ENCODE results near the gene RIPK1. TPM values are rescaled to one million over a fixed set of nuclear protein-coding genes. Genes with fewer than 3 reads are reported as not detected.
"Not testable (repeated sequence)": the region's sequence is repeated elsewhere in the genome, so short reads cannot be mapped to it uniquely, and the experiment has no call there.

RIPK1 gene
- total RNA-seq (ENCODE audit: low replicate concordance) = 4.6 and 4.9 TPM in 2 replicates

DNA sequence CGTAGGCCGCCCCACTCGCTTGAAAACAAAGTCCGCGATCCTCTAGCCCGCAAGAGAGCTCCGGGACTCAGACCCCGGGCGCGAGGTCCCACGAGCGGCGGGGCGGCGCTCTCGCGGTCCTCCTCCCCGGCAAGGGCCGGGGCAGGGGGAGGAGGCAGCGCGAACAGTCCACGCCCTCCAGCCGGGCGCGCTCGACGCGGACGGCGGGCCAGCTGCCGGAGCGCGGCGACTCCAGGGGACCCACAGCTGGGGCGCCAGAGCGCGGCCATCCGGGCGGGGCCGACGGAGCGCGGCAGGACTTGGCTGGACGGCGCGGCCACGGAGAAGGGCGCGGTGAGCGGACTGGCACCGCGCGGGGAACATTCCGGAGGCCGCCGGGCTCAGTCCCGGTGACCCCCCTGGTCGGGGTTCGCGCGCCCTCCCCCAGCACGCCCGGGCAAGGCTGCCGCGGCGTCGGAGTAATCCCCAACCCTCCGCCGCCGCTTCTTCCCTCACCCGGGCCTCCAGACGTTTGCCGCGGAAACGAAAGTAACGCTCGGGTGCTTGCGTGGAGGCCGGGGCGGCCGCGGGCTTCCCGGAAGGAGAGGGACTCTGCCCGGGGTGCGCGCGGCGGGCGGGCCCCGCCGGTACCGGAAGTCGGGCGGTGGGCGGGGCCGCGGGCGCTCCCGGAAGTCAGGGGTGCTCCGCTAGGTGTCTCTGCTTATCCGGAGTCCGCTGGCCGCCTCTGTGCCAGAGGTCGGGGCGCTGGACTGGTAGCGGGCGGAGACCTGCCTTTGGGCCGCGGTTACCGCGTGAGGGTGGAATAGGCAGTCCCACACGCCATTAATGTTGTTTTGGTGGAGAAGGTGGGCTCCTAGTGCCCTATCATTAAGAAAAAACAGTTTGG is at the start of gene RIPK1:
TSS of gene RIPK1 (plus strand) at position 166 of the 886 bp plus-strand sequence. CDS start 8,330 bp downstream, outside the sequence.
- H3K36me3 Mint-ChIP-seq = peaks cover 9% of the 10 kb centered on the region

DNA sequence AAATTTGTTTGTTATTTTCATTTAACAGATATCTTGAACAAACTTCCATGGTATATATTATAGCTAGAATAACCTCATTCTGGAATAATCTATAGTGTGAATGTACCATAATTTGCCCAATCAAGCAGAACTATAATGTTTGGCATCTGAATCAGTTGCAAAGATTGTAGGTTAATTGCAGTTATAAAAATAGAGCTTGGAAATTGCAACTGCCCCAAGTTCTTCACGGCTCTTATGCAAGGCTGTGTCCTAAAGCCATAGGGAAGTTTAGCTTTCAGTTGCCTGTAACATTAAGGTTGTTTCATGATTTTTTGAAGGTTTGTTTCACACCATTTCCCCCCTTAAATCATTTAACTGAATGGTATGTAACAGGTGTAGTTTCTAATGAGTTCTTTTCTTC is 49.2 kb upstream of the RIPK1 start:
- no peak overlapping the region for H3K27ac ChIP-seq
- Mint-ChIP-seq H3K9me3 (peaks cover 7% of the 10 kb centered on the region), H3K4me3 (no peak overlapping the region)

More for the DNA sequence above, at the start of gene RIPK1:
- Histone ChIP-seq H3K27me3 (peaks cover 18% of the 10 kb centered on the region), H3K36me3 (no peaks in the 10 kb centered on the region), H3K4me3 (peak within 1 kb of the TSS; percentile 83), H3K4me2 (peak within 1 kb of the TSS; percentile 73), H3K9ac (peak within 1 kb of the TSS; percentile 16), H3K27ac (peak within 1 kb of the TSS; percentile 71), H3F3A (ENCODE audit: low read depth) (peaks cover 45% of the 10 kb centered on the region), H4K20me1 (ENCODE audit: low read depth) (no peaks in the 10 kb centered on the region), H2AFZ (replicated peaks) (peak within 1 kb of the TSS; percentile 89), H3K79me2 (ENCODE audit: low read depth) (peaks cover 39% of the 10 kb centered on the region), H3K9me3 (ENCODE audit: low read depth) (peaks cover 6% of the 10 kb centered on the region), H3K4me1 (peaks cover 3% of the 10 kb centered on the region)
- Mint-ChIP-seq H3K9me3 (peaks cover 23% of the 10 kb centered on the region), H3K27me3 (ENCODE audit: insufficient read depth, low read depth) (peaks cover 10% of the 10 kb centered on the region), H3K27ac (peak within 1 kb of the TSS; percentile 95), H3K4me1 (peaks cover 19% of the 10 kb centered on the region), H3K4me3 (peak within 1 kb of the TSS; percentile 94)
- DNase-seq (ENCODE audit: low spot score) = peak; percentile 91
- TF ChIP-seq, protein P1, sequence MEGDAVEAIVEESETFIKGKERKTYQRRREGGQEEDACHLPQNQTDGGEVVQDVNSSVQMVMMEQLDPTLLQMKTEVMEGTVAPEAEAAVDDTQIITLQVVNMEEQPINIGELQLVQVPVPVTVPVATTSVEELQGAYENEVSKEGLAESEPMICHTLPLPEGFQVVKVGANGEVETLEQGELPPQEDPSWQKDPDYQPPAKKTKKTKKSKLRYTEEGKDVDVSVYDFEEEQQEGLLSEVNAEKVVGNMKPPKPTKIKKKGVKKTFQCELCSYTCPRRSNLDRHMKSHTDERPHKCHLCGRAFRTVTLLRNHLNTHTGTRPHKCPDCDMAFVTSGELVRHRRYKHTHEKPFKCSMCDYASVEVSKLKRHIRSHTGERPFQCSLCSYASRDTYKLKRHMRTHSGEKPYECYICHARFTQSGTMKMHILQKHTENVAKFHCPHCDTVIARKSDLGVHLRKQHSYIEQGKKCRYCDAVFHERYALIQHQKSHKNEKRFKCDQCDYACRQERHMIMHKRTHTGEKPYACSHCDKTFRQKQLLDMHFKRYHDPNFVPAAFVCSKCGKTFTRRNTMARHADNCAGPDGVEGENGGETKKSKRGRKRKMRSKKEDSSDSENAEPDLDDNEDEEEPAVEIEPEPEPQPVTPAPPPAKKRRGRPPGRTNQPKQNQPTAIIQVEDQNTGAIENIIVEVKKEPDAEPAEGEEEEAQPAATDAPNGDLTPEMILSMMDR (IDR thresholded peaks at IDR 0.05) = peak; percentile 23
- TF ChIP-seq EZH2 (IDR thresholded peaks at IDR 0.05) = peak; percentile 36
- TF ChIP-seq EZH2phosphoT487 (IDR thresholded peaks at IDR 0.05) = no peak

DNA sequence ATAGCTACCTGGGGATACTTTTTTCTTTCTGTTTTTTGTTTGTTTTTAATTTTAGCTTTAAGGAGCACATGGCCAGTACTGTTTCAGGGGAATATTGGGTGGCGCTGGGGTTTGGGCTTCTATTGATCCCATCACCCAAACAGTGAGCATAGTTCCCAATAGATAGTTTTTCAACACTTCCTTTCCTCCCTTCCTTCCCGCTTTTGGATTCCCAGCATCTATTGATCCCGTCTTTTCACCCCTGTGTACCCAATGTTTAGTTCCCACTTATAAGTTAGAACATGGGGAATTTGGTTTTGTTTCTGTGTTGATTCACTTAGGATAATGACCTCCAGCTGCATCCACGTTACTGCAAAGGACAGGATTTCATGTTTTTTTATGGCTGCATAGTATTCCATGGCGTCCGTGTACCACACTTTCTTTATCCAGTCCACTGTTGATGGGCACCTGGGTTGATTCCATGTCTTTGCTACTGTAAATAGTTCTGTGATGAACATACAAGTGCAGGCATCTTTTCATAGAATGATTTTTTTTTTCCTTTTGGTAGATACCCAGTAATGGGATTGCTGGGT is 48.5 kb upstream of the RIPK1 start:
- H3K9me3 ChIP-seq (ENCODE audit: low read depth) = no peaks in the 10 kb centered on the region
- no peaks in the 10 kb centered on the region for H3K36me3 ChIP-seq
- H3F3A ChIP-seq (ENCODE audit: low read depth) = peaks cover 9% of the 10 kb centered on the region
- H3K27me3 ChIP-seq = peaks cover 8% of the 10 kb centered on the region
- H3K4me2 ChIP-seq = no peak overlapping the region
- H3K27ac Mint-ChIP-seq = no peak overlapping the region
- no peaks in the 10 kb centered on the region for H3K79me2 ChIP-seq (ENCODE audit: low read depth)
- H3K9ac ChIP-seq = no peak overlapping the region
- H3K27me3 Mint-ChIP-seq (ENCODE audit: insufficient read depth, low read depth) = peaks cover 3% of the 10 kb centered on the region
- H3K27ac ChIP-seq = no peak overlapping the region
- H4K20me1 ChIP-seq (ENCODE audit: low read depth) = no peaks in the 10 kb centered on the region
- H2AFZ ChIP-seq (replicated peaks) = no peak overlapping the region
- peaks cover 16% of the 10 kb centered on the region for H3K4me1 Mint-ChIP-seq
- peaks cover 16% of the 10 kb centered on the region for H3K4me1 ChIP-seq
- peaks cover 7% of the 10 kb centered on the region for H3K9me3 Mint-ChIP-seq
- H3K36me3 Mint-ChIP-seq = peaks cover 41% of the 10 kb centered on the region
- no peak for DNase-seq (ENCODE audit: low spot score)
- no peak overlapping the region for H3K4me3 ChIP-seq
- TF ChIP-seq EZH2phosphoT487 (IDR thresholded peaks at IDR 0.05) (no peak), EZH2 (IDR thresholded peaks at IDR 0.05) (no peak)
- TF ChIP-seq, protein P1 (IDR thresholded peaks at IDR 0.05) = no peak
- H3K4me3 Mint-ChIP-seq = no peak overlapping the region

More for the DNA sequence above, 49.2 kb upstream of the RIPK1 start:
- H3K4me2 ChIP-seq = no peak overlapping the region
- H3K4me3 ChIP-seq = no peak overlapping the region
- no peaks in the 10 kb centered on the region for H3K9me3 ChIP-seq (ENCODE audit: low read depth)
- no peaks in the 10 kb centered on the region for H3K36me3 ChIP-seq
- H2AFZ ChIP-seq (replicated peaks) = no peak overlapping the region
- H3K27me3 ChIP-seq = peaks cover 8% of the 10 kb centered on the region
- peaks cover 14% of the 10 kb centered on the region for H3K4me1 ChIP-seq
- Mint-ChIP-seq H3K27ac (no peak overlapping the region), H3K27me3 (ENCODE audit: insufficient read depth, low read depth) (peaks cover 3% of the 10 kb centered on the region), H3K4me1 (peaks cover 12% of the 10 kb centered on the region), H3K36me3 (peaks cover 47% of the 10 kb centered on the region)
- no peaks in the 10 kb centered on the region for H4K20me1 ChIP-seq (ENCODE audit: low read depth)
- peaks cover 6% of the 10 kb centered on the region for H3F3A ChIP-seq (ENCODE audit: low read depth)
- no peak for DNase-seq (ENCODE audit: low spot score)
- H3K9ac ChIP-seq = no peak overlapping the region
- TF ChIP-seq, protein P1 (IDR thresholded peaks at IDR 0.05) = no peak
- TF ChIP-seq EZH2 (IDR thresholded peaks at IDR 0.05) = no peak
- TF ChIP-seq EZH2phosphoT487 (IDR thresholded peaks at IDR 0.05) = no peak
- H3K79me2 ChIP-seq (ENCODE audit: low read depth) = no peaks in the 10 kb centered on the region

- H3K4me3 Mint-ChIP-seq; H3K4me2 ChIP-seq; H2AFZ ChIP-seq (replicated peaks); H3K79me2 ChIP-seq (ENCODE audit: low read depth); H3K9me3 ChIP-seq (ENCODE audit: low read depth); H3K27ac ChIP-seq; H3K36me3 ChIP-seq; H3K27me3 Mint-ChIP-seq (ENCODE audit: insufficient read depth, low read depth); H3K27me3 ChIP-seq; H3K4me3 ChIP-seq; H3K9me3 Mint-ChIP-seq; H3K27ac Mint-ChIP-seq; H4K20me1 ChIP-seq (ENCODE audit: low read depth); H3K9ac ChIP-seq; DNase-seq (ENCODE audit: low spot score); H3F3A ChIP-seq (ENCODE audit: low read depth): not testable (repeated sequence)
- H3K4me1 ChIP-seq = peaks cover 16% of the 10 kb centered on the region
- peaks cover 23% of the 10 kb centered on the region for H3K4me1 Mint-ChIP-seq
- H3K36me3 Mint-ChIP-seq = peaks cover 32% of the 10 kb centered on the region
Measured at GRCh38 chr6:3020976-3021598, 47.2 kb upstream of the RIPK1 start.
